ENCODE results near the gene CHD9. TPM values are rescaled to one million over a fixed set of nuclear protein-coding genes. Genes with fewer than 3 reads are reported as not detected.

The CHD9 gene
- total and polyA plus RNA-seq, 9 of the 15 experiments (the other 6 are each of a cell fraction or from before 2014, with no cell fraction given), result 29.0 to 69.3 (median 40.6) TPM

- no peak overlapping the region for H3K27ac ChIP-seq (ENCODE audit: extremely low read depth, low read depth, low read length)
- peaks cover 0 to 6% of the 10 kb centered on the region in 2 experiments; a peak in 1 of 5 replicates for H3K27me3 ChIP-seq (ENCODE audit: control insufficient read depth in 2 of 2, insufficient read depth in 2 of 2, low read length in 2 of 2)
- no peak overlapping the region for H2AFZ ChIP-seq (ENCODE audit: low read depth, low read length)
- H3K79me2 ChIP-seq (ENCODE audit: control insufficient read depth, insufficient read depth, low read length), result no peaks in the 10 kb centered on the region
- no peak for DNase-seq (ENCODE audit: extremely low read depth in 1 of 4, low spot score in 3 of 4)
- 0% methylated on average over 2 of the region's 2 CpGs for WGBS (ENCODE audit: insufficient coverage, low coverage, missing lambda C conversion rate)
- H3K9me3 ChIP-seq (replicated peaks; ENCODE audit: control insufficient read depth, insufficient read depth, low read depth, low read length), result no peaks in the 10 kb centered on the region
- no peaks in the 10 kb centered on the region for H3K4me1 ChIP-seq (replicated peaks in 1 of 2; ENCODE audit: control insufficient read depth in 2 of 2, insufficient read depth in 2 of 2, low read length in 2 of 2)
- H3K36me3 ChIP-seq (ENCODE audit: control insufficient read depth, insufficient read depth, low read length), result no peaks in the 10 kb centered on the region
- H3K4me3 ChIP-seq, result no peak overlapping the region
- intact Hi-C loops (cut with micrococcal nuclease), result no loop called here
- no peak for FAIRE-seq
- no peak for ATAC-seq
- ChIA-PET CTCF (ENCODE audit: low intra/inter-chr PET ratio) (no interaction called here), POLR2A (no interaction called here)
- TF ChIP-seq SMAD3 (CRISPR knock-in tag; conservative IDR thresholded peaks at IDR 0.05) (no peak), ZKSCAN1 (IDR thresholded peaks at IDR 0.05; ENCODE audit: low read depth, low read length) (no peak)
- H3K9me1 ChIP-seq (ENCODE audit: control insufficient read depth, insufficient read depth, low read length), result no peaks in the 10 kb centered on the region
- no peak overlapping the region for H3K4me2 ChIP-seq (ENCODE audit: insufficient read depth, low read length)
- H4K20me1 ChIP-seq (replicated peaks; ENCODE audit: control insufficient read depth, insufficient read depth, low read length), result no peaks in the 10 kb centered on the region
- no peak overlapping the region for H3K9ac ChIP-seq (ENCODE audit: insufficient read depth in 1 of 2, low read depth in 2 of 2, low read length in 2 of 2)
- in situ Hi-C loops (cut with MboI), result no loop called here
- BruUV-seq (replicated peaks), result no TSS peak
Measured at GRCh38 chr16:53031323-53031942, 23.4 kb upstream of the CHD9 start.

DNA sequence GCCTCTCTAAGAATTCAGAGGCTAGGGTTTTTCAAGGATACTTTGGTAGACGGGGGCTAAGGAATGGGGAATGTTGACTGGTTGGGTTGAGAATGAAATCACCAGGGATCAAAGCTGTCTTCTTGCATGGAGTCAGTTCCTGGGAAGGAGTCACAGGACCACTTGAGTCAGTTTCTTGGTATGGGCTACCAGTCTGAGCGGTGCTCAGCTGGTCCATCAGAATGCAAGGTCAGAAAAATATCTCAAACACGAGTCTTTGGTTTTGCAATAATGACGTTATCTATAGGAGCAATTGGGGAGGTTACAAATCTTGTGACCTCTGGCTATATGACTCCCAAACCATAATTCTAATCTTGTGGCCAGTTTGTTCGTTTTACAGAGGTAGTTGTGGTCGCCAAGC, 20.5 kb upstream of the CHD9 start:
- H3K4me2 ChIP-seq (ENCODE audit: insufficient read depth, low read length), result no peak overlapping the region
- DNase-seq (ENCODE audit: extremely low read depth in 1 of 4, low spot score in 3 of 4) (no peak), FAIRE-seq (no peak), ATAC-seq (no peak)
- H3K9ac ChIP-seq (ENCODE audit: insufficient read depth in 1 of 2, low read depth in 2 of 2, low read length in 2 of 2), result no peak overlapping the region
- H3K9me3 ChIP-seq (replicated peaks; ENCODE audit: control insufficient read depth, insufficient read depth, low read depth, low read length), result no peaks in the 10 kb centered on the region
- TF ChIP-seq LARP7 (IDR thresholded peaks at IDR 0.05) (no peak), ZNF584 (CRISPR knock-in tag; IDR thresholded peaks at IDR 0.05; ENCODE audit: low read depth) (no peak), KLF10 (CRISPR knock-in tag; IDR thresholded peaks at IDR 0.05) (no peak), MAZ (CRISPR knock-in tag; conservative IDR thresholded peaks at IDR 0.05 in 1 of 2, IDR thresholded peaks at IDR 0.05 in 1 of 2) (no peak), CREB5 (CRISPR knock-in tag; IDR thresholded peaks at IDR 0.05) (no peak)
- no peak overlapping the region for H3K4me3 ChIP-seq
- no peaks in the 10 kb centered on the region for H3K79me2 ChIP-seq (ENCODE audit: control insufficient read depth, insufficient read depth, low read length)
- WGBS (ENCODE audit: insufficient coverage, low coverage, missing lambda C conversion rate), result 0% methylated on average over 6 of the region's 6 CpGs
- intact Hi-C loops (cut with micrococcal nuclease) (no loop called here), in situ Hi-C loops (cut with MboI) (no loop called here)
- H3K27me3 ChIP-seq (ENCODE audit: control insufficient read depth in 2 of 2, insufficient read depth in 2 of 2, low read length in 2 of 2), result peaks cover 0 to 7% of the 10 kb centered on the region in 2 experiments; a peak in 1 of 5 replicates
- H3K27ac ChIP-seq (ENCODE audit: extremely low read depth, low read depth, low read length), result no peak overlapping the region
- no peak overlapping the region for H2AFZ ChIP-seq (ENCODE audit: low read depth, low read length)
- no peaks in the 10 kb centered on the region for H3K4me1 ChIP-seq (replicated peaks in 1 of 2; ENCODE audit: control insufficient read depth in 2 of 2, insufficient read depth in 2 of 2, low read length in 2 of 2)
- no peaks in the 10 kb centered on the region for H3K36me3 ChIP-seq (ENCODE audit: control insufficient read depth, insufficient read depth, low read length)
- no peaks in the 10 kb centered on the region for H3K9me1 ChIP-seq (ENCODE audit: control insufficient read depth, insufficient read depth, low read length)
- ChIA-PET POLR2A (interaction anchor here (0.6 kb wide), 1 partner anchor 56 kb away, joined by 3 read pairs; no protein-coding TSS in a partner anchor), CTCF (ENCODE audit: low intra/inter-chr PET ratio) (no interaction called here)
- no TSS peak for BruUV-seq (replicated peaks)
- no peaks in the 10 kb centered on the region for H4K20me1 ChIP-seq (replicated peaks; ENCODE audit: control insufficient read depth, insufficient read depth, low read length)
